Suprapubic skin (tissue), 4 donors: ENCODE data around the gene LRP1B. TPM values are rescaled to one million over a fixed set of nuclear protein-coding genes. Genes with fewer than 3 reads are reported as not detected.

ENCODE experiments used
- DNase-seq, 2 donors: peaks; one replicate each; pipeline ENCODE4 v3.0.0-alpha.2; 2019; ENCODE audit warnings: low spot score in 2 of 2
- H3K27ac ChIP-seq: fragments of 200-600 bp; sonication (generic); one replicate; pipeline ENCODE4 v1.5.1; 2019
- H3K27me3 ChIP-seq: fragments of 200-600 bp; sonication (generic); one replicate; pipeline ENCODE4 v1.5.1; 2019
- H3K36me3 ChIP-seq: fragments of 200-600 bp; sonication (generic); one replicate; pipeline ENCODE4 v1.5.1; 2019
- H3K4me1 ChIP-seq: fragments of 200-600 bp; sonication (generic); one replicate; pipeline ENCODE4 v1.5.1; 2019
- H3K4me3 ChIP-seq: fragments of 200-600 bp; sonication (generic); one replicate; pipeline ENCODE4 v1.5.1; 2019; ENCODE audit warnings: mild to moderate bottlenecking
- H3K9me3 ChIP-seq: fragments of 200-600 bp; sonication (generic); one replicate; pipeline ENCODE4 v1.5.1; 2019
- EP300 ChIP-seq: sonication (generic); formaldehyde crosslinking; IDR thresholded peaks from one replicate; pipeline ENCODE4 v1.6.1; 2017; ENCODE audit warnings: antibody characterized with exemption
- POLR2A ChIP-seq, 2 donors: fragments of 450-650 bp; IDR thresholded peaks; one replicate each; pipeline ENCODE4 v1.6.1; 2017; ENCODE audit warnings: antibody characterized with exemption in 2 of 2, mild to moderate bottlenecking in 2 of 2, moderate library complexity in 2 of 2
- POLR2AphosphoS5 ChIP-seq, 3 donors: sonication (generic); formaldehyde crosslinking; IDR thresholded peaks; one replicate each; pipeline ENCODE4 v1.6.1; 2017; ENCODE audit warnings: antibody characterized with exemption in 3 of 3
- WGBS: methylation state at CpG from one replicate; pipeline ENCODE4 v1.1.5; 2018; 5-methylcytosine and 5-hydroxymethylcytosine counted together
- total RNA-seq, 4 donors: library from RNA; depleted of rRNA; stranded (reverse); fragments of >200 nt; gene quantifications; one replicate each; pipeline ENCODE4 v1.1.0, GENCODE V29; 2016
- TF ChIP-seq, protein P1 (sequence below), 2 donors: fragments of 200-600 bp in 1 of 2; fragments of 450-650 bp in 1 of 2; sonication (generic) in 1 of 2; IDR thresholded peaks; one replicate each; pipeline ENCODE4 v1.5.1; 2016 to 2019; ENCODE audit warnings: antibody characterized with exemption in 2 of 2, mild to moderate bottlenecking in 1 of 2, moderate library complexity in 1 of 2

The LRP1B gene
- total RNA-seq, 4 donors from 2014 or later = 0.11 to 2.7 (median 1.3) TPM

DNA sequence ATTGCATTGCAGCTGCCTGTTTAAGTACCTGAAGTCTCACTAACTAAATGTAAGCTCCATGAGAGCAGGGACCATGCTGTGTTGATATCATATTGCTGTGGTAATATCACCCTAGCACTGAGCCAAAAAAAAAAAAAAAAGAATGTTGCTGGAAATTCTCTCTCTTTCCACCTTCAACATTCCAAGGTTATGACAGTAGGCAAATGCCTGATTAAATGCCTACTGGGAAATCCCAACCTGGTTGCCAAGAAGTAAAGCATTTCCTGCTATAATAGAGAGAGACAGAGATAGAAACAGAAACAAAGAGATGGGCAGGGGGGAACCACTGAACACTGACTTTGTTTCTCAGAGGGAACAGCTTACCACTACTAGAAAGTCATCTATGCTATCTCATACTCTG is 1604.2 kb downstream of the LRP1B start:
- Histone ChIP-seq H3K4me1 (no peaks in the 10 kb centered on the region), H3K36me3 (no peaks in the 10 kb centered on the region), H3K9me3 (no peaks in the 10 kb centered on the region), H3K4me3 (no peak overlapping the region), H3K27ac (no peak overlapping the region), H3K27me3 (no peaks in the 10 kb centered on the region)
- TF ChIP-seq, protein P1, sequence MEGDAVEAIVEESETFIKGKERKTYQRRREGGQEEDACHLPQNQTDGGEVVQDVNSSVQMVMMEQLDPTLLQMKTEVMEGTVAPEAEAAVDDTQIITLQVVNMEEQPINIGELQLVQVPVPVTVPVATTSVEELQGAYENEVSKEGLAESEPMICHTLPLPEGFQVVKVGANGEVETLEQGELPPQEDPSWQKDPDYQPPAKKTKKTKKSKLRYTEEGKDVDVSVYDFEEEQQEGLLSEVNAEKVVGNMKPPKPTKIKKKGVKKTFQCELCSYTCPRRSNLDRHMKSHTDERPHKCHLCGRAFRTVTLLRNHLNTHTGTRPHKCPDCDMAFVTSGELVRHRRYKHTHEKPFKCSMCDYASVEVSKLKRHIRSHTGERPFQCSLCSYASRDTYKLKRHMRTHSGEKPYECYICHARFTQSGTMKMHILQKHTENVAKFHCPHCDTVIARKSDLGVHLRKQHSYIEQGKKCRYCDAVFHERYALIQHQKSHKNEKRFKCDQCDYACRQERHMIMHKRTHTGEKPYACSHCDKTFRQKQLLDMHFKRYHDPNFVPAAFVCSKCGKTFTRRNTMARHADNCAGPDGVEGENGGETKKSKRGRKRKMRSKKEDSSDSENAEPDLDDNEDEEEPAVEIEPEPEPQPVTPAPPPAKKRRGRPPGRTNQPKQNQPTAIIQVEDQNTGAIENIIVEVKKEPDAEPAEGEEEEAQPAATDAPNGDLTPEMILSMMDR (IDR thresholded peaks at IDR 0.05) = no peak
- TF ChIP-seq EP300 = no peak
- TF ChIP-seq POLR2AphosphoS5 (IDR thresholded peaks at IDR 0.05) = no peak
- no peak for TF ChIP-seq POLR2A (IDR thresholded peaks at IDR 0.05)
- DNase-seq = no peak

DNA sequence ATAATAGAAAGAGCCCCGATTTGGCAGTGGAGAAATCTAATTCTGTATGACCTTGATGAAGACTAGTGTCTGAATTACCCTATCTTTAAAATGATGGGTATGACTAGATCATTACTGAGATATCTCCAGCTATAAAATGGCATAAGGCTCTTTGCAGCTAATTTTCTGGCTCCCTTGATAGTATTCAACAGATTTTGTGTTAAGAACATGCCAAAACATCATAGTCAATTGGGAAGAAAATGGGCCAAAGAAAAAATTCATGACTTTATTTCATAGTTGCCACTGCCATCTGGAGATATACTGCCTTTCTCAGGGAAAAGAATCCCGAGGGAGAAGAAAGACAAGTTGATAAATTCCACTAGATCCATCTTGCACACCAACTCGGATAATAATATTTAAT is 1618.7 kb downstream of the LRP1B start:
- TF ChIP-seq POLR2A (IDR thresholded peaks at IDR 0.05) (no peak), POLR2AphosphoS5 (IDR thresholded peaks at IDR 0.05) (no peak), EP300 (no peak)
- TF ChIP-seq, protein P1 (IDR thresholded peaks at IDR 0.05) = no peak
- H3K9me3 ChIP-seq = no peaks in the 10 kb centered on the region
- 54% methylated on average over 3 of the region's 3 CpGs for WGBS
- H3K4me1 ChIP-seq = no peaks in the 10 kb centered on the region
- no peak overlapping the region for H3K27ac ChIP-seq
- H3K36me3 ChIP-seq = no peaks in the 10 kb centered on the region
- H3K4me3 ChIP-seq = no peak overlapping the region
- no peak for DNase-seq
- H3K27me3 ChIP-seq = no peaks in the 10 kb centered on the region

DNA sequence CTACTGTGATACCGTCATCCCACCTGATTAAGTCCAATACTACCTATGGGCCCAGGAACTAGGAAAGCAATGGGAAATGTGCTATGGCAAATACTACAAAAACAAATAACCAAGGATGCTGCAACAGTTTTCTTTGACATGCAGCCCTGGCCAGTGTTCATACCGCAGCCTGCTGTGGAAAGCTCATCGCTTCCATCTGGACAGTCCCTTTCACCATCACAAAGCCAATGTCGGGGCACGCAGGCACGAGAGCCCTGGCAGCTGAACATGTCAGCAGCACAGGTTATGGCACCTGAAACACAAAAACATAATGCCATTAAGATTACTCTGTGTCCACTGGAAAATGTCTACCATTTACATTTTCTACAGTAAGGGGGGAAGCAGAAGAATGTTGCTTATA is 1621.1 kb downstream of the LRP1B start:
- H3K36me3 ChIP-seq = no peaks in the 10 kb centered on the region
- TF ChIP-seq POLR2A (IDR thresholded peaks at IDR 0.05) (no peak), POLR2AphosphoS5 (IDR thresholded peaks at IDR 0.05) (no peak), EP300 (no peak)
- TF ChIP-seq, protein P1 (IDR thresholded peaks at IDR 0.05) = no peak
- no peak for DNase-seq
- no peaks in the 10 kb centered on the region for H3K9me3 ChIP-seq
- WGBS = 98% methylated on average over 6 of the region's 6 CpGs
- no peaks in the 10 kb centered on the region for H3K27me3 ChIP-seq
- H3K4me1 ChIP-seq = no peaks in the 10 kb centered on the region
- H3K4me3 ChIP-seq = no peak overlapping the region
- H3K27ac ChIP-seq = no peak overlapping the region

DNA sequence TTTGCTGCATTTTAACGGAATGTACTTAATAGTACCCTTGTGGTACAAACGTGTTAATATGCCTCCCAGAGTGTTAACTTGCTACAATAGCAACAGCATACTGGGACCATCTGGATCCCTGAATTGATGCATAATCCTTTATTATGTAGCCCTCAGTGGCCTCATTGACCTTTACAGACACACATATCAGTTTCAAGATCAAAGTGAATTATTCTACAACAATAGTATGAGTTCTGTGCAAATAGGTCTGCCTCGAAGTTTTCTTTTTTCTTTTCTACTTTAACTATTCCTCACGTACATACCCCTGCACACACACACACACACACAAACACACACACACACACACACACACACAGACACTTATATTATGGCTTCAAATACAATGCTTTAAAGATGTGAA is 1622.1 kb downstream of the LRP1B start:
- DNase-seq = no peak
- 61% methylated on average over 4 of the region's 4 CpGs for WGBS
- H3K27ac ChIP-seq = no peak overlapping the region
- H3K9me3 ChIP-seq = no peaks in the 10 kb centered on the region
- no peaks in the 10 kb centered on the region for H3K36me3 ChIP-seq
- no peaks in the 10 kb centered on the region for H3K4me1 ChIP-seq
- TF ChIP-seq, protein P1 (IDR thresholded peaks at IDR 0.05) = no peak
- no peak for TF ChIP-seq POLR2A (IDR thresholded peaks at IDR 0.05)
- TF ChIP-seq EP300 = no peak
- TF ChIP-seq POLR2AphosphoS5 (IDR thresholded peaks at IDR 0.05) = no peak
- H3K4me3 ChIP-seq = no peak overlapping the region
- no peaks in the 10 kb centered on the region for H3K27me3 ChIP-seq

DNA sequence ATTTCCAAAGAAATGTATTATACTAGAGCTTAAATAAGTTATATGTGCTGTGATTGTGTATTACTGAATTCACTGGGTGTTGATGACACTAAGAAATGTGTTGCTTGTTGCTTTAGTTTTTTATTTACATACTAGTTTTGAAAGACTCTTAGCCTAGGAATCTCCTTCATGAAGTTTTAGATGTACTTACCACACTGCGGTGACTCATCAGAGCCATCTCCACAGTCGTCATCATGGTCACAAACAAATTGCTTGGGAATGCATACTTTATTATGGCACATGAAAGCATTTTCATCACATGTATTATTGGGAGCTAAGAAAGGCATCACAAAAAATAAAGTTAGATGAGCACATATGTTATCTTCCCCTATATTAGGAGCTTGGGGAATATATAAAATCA is 1624.2 kb downstream of the LRP1B start:
- Histone ChIP-seq H3K4me1 (no peaks in the 10 kb centered on the region), H3K4me3 (no peak overlapping the region), H3K27me3 (no peaks in the 10 kb centered on the region), H3K9me3 (no peaks in the 10 kb centered on the region), H3K27ac (no peak overlapping the region), H3K36me3 (no peaks in the 10 kb centered on the region)
- TF ChIP-seq POLR2AphosphoS5 (IDR thresholded peaks at IDR 0.05) (no peak), EP300 (no peak), POLR2A (IDR thresholded peaks at IDR 0.05) (no peak)
- TF ChIP-seq, protein P1 (IDR thresholded peaks at IDR 0.05) = no peak
- 89% methylated on average over 2 of the region's 2 CpGs for WGBS
- no peak for DNase-seq
